Measurements from ENCODE around the gene NABP1. TPM values are rescaled to one million over a fixed set of nuclear protein-coding genes. Genes with fewer than 3 reads are reported as not detected.

Gene NABP1
- total and polyA plus RNA-seq, 12 donors: 1.2 to 15.3 (median 3.8) TPM

DNA sequence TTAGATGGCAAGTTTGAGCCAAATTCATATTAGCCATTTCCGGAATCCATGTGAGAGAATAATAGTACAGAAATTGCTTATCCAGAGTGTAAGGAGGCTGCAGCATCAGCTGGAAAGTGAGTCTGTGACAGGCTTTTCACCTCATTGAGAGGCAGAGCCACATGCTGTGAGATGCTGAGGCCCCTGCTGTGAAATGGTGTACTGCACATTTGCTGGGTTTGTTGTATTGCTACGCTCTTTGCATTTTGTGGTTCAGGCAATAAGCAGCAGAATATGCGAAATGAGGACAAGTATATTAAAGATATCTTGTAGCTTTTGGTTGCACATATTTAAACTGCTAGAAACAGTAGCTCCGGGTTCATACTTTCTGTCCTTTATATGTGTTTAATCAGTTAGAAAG lies 37.0 kb downstream of the NABP1 start:
- ATAC-seq: no peak
- DNase-seq: no peak
- 86 to 89% methylated on average over 4 of the region's 4 CpGs for WGBS, 2 donors
- TF ChIP-seq, protein P1, sequence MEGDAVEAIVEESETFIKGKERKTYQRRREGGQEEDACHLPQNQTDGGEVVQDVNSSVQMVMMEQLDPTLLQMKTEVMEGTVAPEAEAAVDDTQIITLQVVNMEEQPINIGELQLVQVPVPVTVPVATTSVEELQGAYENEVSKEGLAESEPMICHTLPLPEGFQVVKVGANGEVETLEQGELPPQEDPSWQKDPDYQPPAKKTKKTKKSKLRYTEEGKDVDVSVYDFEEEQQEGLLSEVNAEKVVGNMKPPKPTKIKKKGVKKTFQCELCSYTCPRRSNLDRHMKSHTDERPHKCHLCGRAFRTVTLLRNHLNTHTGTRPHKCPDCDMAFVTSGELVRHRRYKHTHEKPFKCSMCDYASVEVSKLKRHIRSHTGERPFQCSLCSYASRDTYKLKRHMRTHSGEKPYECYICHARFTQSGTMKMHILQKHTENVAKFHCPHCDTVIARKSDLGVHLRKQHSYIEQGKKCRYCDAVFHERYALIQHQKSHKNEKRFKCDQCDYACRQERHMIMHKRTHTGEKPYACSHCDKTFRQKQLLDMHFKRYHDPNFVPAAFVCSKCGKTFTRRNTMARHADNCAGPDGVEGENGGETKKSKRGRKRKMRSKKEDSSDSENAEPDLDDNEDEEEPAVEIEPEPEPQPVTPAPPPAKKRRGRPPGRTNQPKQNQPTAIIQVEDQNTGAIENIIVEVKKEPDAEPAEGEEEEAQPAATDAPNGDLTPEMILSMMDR (IDR thresholded peaks at IDR 0.05): no peak
- Histone ChIP-seq H3K4me3 (no peak overlapping the region), H3K27ac (no peak overlapping the region), H3K36me3 (no peaks in the 10 kb centered on the region), H3K4me1 (no peaks in the 10 kb centered on the region), H3K9me3 (no peaks in the 10 kb centered on the region), H3K27me3 (no peaks in the 10 kb centered on the region)
- intact Hi-C loops (cut with DNase I): no loop called here

- no peaks in the 10 kb centered on the region for H3K9me3 ChIP-seq
- DNase-seq: no peak
- WGBS, 2 donors: 87 to 93% methylated on average over 2 of the region's 2 CpGs
- no peak overlapping the region for H3K4me3 ChIP-seq
- H3K27ac ChIP-seq: no peak overlapping the region
- no peaks in the 10 kb centered on the region for H3K36me3 ChIP-seq
- H3K27me3 ChIP-seq: no peaks in the 10 kb centered on the region
- no peak for ATAC-seq
- no peaks in the 10 kb centered on the region for H3K4me1 ChIP-seq
- TF ChIP-seq, protein P1 (IDR thresholded peaks at IDR 0.05): no peak
- intact Hi-C loops (cut with DNase I): no loop called here
Measured at GRCh38 chr2:191715471-191715870, 37.5 kb downstream of the NABP1 start.

- Histone ChIP-seq H3K36me3 (no peaks in the 10 kb centered on the region), H3K4me1 (no peaks in the 10 kb centered on the region), H3K9me3 (no peaks in the 10 kb centered on the region), H3K27ac (no peak overlapping the region), H3K27me3 (no peaks in the 10 kb centered on the region), H3K4me3 (no peak overlapping the region)
- 79 to 80% methylated on average over 2 of the region's 2 CpGs for WGBS, 2 donors
- DNase-seq (no peak), ATAC-seq (no peak)
- TF ChIP-seq, protein P1 (IDR thresholded peaks at IDR 0.05): no peak
- intact Hi-C loops (cut with DNase I): no loop called here
Measured at GRCh38 chr2:191719261-191719660, 41.3 kb downstream of the NABP1 start.

DNA sequence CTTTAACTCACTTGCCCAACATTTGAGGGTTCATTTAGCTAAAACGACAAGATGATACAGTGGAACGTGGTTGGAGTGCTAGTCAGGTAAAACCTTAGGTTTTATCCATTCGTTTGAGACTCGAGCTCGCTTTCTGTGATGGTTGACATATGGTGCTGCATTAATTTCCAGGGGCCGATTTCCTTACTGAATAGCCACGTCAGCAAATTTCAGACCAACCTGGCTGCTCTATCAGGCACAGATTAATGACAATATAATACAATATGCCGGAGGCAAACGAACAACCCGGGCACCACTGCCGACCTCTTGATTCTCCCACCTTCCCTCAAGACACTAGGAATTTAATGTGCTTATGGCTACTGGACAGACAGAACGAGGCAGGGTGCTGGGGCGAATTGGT lies 42.0 kb downstream of the NABP1 start:
- Histone ChIP-seq H3K9me3 (no peaks in the 10 kb centered on the region), H3K4me1 (no peaks in the 10 kb centered on the region), H3K36me3 (no peaks in the 10 kb centered on the region), H3K27me3 (no peaks in the 10 kb centered on the region), H3K27ac (no peak overlapping the region), H3K4me3 (no peak overlapping the region)
- intact Hi-C loops (cut with DNase I): no loop called here
- 93 to 94% methylated on average over 13 of the region's 13 CpGs for WGBS, 2 donors
- TF ChIP-seq, protein P1 (IDR thresholded peaks at IDR 0.05): no peak
- ATAC-seq (no peak), DNase-seq (no peak)

GRCh38 chr2:191721331-191721730 lies 43.4 kb downstream of the NABP1 start:
- 56 to 62% methylated on average over 2 of the region's 2 CpGs for WGBS, 2 donors
- Histone ChIP-seq H3K27ac (no peak overlapping the region), H3K36me3 (no peaks in the 10 kb centered on the region), H3K4me3 (no peak overlapping the region), H3K27me3 (no peaks in the 10 kb centered on the region), H3K9me3 (no peaks in the 10 kb centered on the region), H3K4me1 (no peaks in the 10 kb centered on the region)
- intact Hi-C loops (cut with DNase I): no loop called here
- ATAC-seq (no peak), DNase-seq (no peak)
- TF ChIP-seq, protein P1 (IDR thresholded peaks at IDR 0.05): no peak

All from heart right ventricle (tissue), 16 donors.